ENCODE data around the gene SPSB4. TPM values are rescaled to one million over a fixed set of nuclear protein-coding genes. Genes with fewer than 3 reads are reported as not detected.
A peak's percentile ranks its signal among the peaks of the same experiment; 100 is the strongest.

Gene SPSB4
- total and polyA plus RNA-seq, 2 of the 13 experiments (the other 11 are each of a cell fraction or from before 2014, with no cell fraction given) = not detected

DNA sequence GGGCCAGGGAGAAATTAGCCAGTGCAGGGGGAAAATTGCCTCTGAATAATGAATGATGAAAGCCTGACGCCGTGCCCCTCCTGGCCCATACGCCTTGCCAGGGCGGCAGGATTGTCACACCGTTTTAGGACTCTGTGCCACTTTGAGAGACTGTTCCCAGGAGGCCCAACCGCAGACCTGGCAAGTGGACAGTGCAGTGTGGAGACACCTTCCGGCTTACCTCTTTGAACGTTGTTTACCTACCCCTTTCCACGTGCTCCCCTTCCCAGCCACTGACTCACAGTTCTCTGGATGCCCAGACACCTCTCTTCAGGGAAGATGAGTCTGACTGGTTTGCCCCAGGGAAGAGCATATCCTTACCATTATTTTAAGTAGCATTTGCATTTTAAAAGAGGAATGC is 96.5 kb downstream of the SPSB4 start (continued):
- peak in 1 of 2 experiments; percentile 75; a peak in 2 of 4 replicates for TF ChIP-seq KLF16 (CRISPR knock-in tag; IDR thresholded peaks at IDR 0.05)
- no peak for TF ChIP-seq ZFP82 (CRISPR knock-in tag; IDR thresholded peaks at IDR 0.05; ENCODE audit: borderline replicate concordance)
- TF ChIP-seq, protein P1, sequence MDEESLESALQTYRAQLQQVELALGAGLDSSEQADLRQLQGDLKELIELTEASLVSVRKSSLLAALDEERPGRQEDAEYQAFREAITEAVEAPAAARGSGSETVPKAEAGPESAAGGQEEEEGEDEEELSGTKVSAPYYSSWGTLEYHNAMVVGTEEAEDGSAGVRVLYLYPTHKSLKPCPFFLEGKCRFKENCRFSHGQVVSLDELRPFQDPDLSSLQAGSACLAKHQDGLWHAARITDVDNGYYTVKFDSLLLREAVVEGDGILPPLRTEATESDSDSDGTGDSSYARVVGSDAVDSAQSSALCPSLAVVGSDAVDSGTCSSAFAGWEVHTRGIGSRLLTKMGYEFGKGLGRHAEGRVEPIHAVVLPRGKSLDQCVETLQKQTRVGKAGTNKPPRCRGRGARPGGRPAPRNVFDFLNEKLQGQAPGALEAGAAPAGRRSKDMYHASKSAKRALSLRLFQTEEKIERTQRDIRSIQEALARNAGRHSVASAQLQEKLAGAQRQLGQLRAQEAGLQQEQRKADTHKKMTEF (CRISPR knock-in tag; IDR thresholded peaks at IDR 0.05) = peak; percentile 53; the same call in 1 of the 2 replicates
- TF ChIP-seq ZMYM3 (CRISPR knock-in tag; IDR thresholded peaks at IDR 0.05) = 0 out of 2 replicates have a peak, but pooled peaks have one; percentile 20
- TF ChIP-seq ARNT (IDR thresholded peaks at IDR 0.05) = no peak
- TF ChIP-seq, protein P2, sequence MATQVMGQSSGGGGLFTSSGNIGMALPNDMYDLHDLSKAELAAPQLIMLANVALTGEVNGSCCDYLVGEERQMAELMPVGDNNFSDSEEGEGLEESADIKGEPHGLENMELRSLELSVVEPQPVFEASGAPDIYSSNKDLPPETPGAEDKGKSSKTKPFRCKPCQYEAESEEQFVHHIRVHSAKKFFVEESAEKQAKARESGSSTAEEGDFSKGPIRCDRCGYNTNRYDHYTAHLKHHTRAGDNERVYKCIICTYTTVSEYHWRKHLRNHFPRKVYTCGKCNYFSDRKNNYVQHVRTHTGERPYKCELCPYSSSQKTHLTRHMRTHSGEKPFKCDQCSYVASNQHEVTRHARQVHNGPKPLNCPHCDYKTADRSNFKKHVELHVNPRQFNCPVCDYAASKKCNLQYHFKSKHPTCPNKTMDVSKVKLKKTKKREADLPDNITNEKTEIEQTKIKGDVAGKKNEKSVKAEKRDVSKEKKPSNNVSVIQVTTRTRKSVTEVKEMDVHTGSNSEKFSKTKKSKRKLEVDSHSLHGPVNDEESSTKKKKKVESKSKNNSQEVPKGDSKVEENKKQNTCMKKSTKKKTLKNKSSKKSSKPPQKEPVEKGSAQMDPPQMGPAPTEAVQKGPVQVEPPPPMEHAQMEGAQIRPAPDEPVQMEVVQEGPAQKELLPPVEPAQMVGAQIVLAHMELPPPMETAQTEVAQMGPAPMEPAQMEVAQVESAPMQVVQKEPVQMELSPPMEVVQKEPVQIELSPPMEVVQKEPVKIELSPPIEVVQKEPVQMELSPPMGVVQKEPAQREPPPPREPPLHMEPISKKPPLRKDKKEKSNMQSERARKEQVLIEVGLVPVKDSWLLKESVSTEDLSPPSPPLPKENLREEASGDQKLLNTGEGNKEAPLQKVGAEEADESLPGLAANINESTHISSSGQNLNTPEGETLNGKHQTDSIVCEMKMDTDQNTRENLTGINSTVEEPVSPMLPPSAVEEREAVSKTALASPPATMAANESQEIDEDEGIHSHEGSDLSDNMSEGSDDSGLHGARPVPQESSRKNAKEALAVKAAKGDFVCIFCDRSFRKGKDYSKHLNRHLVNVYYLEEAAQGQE (IDR thresholded peaks at IDR 0.05; ENCODE audit: borderline replicate concordance in 1 of 2, low read depth in 1 of 2, low read length in 2 of 2) = peak in 1 of 2 experiments; percentile 5; a peak in 1 of 4 replicates
- TF ChIP-seq ZSCAN25 (CRISPR knock-in tag; IDR thresholded peaks at IDR 0.05) = no peak
- TF ChIP-seq, protein P3, sequence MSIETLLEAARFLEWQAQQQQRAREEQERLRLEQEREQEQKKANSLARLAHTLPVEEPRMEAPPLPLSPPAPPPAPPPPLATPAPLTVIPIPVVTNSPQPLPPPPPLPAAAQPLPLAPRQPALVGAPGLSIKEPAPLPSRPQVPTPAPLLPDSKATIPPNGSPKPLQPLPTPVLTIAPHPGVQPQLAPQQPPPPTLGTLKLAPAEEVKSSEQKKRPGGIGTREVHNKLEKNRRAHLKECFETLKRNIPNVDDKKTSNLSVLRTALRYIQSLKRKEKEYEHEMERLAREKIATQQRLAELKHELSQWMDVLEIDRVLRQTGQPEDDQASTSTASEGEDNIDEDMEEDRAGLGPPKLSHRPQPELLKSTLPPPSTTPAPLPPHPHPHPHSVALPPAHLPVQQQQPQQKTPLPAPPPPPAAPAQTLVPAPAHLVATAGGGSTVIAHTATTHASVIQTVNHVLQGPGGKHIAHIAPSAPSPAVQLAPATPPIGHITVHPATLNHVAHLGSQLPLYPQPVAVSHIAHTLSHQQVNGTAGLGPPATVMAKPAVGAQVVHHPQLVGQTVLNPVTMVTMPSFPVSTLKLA (IDR thresholded peaks at IDR 0.05) = peak; percentile 62
- TF ChIP-seq, protein P4, sequence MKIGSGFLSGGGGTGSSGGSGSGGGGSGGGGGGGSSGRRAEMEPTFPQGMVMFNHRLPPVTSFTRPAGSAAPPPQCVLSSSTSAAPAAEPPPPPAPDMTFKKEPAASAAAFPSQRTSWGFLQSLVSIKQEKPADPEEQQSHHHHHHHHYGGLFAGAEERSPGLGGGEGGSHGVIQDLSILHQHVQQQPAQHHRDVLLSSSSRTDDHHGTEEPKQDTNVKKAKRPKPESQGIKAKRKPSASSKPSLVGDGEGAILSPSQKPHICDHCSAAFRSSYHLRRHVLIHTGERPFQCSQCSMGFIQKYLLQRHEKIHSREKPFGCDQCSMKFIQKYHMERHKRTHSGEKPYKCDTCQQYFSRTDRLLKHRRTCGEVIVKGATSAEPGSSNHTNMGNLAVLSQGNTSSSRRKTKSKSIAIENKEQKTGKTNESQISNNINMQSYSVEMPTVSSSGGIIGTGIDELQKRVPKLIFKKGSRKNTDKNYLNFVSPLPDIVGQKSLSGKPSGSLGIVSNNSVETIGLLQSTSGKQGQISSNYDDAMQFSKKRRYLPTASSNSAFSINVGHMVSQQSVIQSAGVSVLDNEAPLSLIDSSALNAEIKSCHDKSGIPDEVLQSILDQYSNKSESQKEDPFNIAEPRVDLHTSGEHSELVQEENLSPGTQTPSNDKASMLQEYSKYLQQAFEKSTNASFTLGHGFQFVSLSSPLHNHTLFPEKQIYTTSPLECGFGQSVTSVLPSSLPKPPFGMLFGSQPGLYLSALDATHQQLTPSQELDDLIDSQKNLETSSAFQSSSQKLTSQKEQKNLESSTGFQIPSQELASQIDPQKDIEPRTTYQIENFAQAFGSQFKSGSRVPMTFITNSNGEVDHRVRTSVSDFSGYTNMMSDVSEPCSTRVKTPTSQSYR (CRISPR knock-in tag; IDR thresholded peaks at IDR 0.05; ENCODE audit: borderline replicate concordance) = peak; percentile 35; the same call in 1 of the 2 replicates
- TF ChIP-seq ZNF354B (CRISPR knock-in tag; IDR thresholded peaks at IDR 0.05) = no peak
- TF ChIP-seq, protein P5, sequence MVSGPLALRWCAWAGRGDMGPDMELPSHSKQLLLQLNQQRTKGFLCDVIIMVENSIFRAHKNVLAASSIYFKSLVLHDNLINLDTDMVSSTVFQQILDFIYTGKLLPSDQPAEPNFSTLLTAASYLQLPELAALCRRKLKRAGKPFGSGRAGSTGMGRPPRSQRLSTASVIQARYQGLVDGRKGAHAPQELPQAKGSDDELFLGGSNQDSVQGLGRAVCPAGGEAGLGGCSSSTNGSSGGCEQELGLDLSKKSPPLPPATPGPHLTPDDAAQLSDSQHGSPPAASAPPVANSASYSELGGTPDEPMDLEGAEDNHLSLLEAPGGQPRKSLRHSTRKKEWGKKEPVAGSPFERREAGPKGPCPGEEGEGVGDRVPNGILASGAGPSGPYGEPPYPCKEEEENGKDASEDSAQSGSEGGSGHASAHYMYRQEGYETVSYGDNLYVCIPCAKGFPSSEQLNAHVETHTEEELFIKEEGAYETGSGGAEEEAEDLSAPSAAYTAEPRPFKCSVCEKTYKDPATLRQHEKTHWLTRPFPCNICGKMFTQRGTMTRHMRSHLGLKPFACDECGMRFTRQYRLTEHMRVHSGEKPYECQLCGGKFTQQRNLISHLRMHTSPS (CRISPR knock-in tag; IDR thresholded peaks at IDR 0.05; ENCODE audit: low read depth) = peak; percentile 98
- TF ChIP-seq, protein P6, sequence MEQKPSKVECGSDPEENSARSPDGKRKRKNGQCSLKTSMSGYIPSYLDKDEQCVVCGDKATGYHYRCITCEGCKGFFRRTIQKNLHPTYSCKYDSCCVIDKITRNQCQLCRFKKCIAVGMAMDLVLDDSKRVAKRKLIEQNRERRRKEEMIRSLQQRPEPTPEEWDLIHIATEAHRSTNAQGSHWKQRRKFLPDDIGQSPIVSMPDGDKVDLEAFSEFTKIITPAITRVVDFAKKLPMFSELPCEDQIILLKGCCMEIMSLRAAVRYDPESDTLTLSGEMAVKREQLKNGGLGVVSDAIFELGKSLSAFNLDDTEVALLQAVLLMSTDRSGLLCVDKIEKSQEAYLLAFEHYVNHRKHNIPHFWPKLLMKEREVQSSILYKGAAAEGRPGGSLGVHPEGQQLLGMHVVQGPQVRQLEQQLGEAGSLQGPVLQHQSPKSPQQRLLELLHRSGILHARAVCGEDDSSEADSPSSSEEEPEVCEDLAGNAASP (CRISPR knock-in tag; IDR thresholded peaks at IDR 0.05; ENCODE audit: borderline replicate concordance) = peak; percentile 36; the same call in 1 of the 2 replicates
- TF ChIP-seq, protein P7, sequence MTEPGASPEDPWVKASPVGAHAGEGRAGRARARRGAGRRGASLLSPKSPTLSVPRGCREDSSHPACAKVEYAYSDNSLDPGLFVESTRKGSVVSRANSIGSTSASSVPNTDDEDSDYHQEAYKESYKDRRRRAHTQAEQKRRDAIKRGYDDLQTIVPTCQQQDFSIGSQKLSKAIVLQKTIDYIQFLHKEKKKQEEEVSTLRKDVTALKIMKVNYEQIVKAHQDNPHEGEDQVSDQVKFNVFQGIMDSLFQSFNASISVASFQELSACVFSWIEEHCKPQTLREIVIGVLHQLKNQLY (CRISPR knock-in tag; IDR thresholded peaks at IDR 0.05) = peak; percentile 82; the same call in 1 of the 2 replicates
- no peak for TF ChIP-seq HNRNPH1 (optimal IDR thresholded peaks at IDR 0.05; ENCODE audit: low read depth, low read length)
- TF ChIP-seq ZNF205 (CRISPR knock-in tag; IDR thresholded peaks at IDR 0.05) = peak; percentile 56; the same call in 1 of the 2 replicates
- TF ChIP-seq ZBTB21 (CRISPR knock-in tag; IDR thresholded peaks at IDR 0.05) = no peak
